ENCODE data around the gene MFSD6.

DNA sequence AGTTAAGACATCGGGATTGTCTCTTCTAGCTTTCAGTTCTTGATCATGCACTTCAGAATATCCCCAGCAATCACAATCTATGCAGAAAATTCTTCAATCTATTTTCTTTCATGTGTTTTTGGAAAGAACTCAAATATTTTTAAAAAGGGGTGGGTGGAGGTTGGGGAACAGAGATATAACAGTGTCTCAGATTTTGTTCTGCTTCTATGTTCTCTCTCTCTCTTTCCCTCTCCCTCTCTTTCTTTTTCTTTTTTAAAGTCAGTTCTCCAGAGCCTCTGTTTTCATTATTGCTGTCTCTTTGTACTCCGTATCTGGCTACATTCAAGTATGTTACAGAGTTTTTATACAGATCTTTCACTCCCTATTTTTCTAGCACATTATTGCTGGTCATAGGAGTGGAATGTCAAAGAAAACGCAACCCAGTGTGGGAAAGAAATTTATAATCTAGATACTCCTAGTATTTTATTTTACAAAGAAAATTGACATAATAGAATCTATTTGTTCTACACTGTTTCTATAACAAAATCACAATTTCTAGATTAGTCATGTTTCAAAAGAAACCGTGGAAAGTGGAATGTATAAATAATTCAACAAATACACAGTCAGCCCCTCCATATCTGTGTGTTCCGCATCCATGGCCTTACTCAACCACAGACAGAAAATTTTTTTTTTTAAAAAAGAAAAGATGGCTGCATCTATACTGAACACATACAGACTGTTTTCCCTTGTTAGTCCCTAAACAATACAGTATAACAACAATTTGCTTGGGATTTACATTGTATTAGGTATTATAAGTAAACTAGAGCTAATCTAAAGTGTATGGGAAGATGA, 137.6 kb downstream of the MFSD6 start:
- TF ChIP-seq, protein P1, sequence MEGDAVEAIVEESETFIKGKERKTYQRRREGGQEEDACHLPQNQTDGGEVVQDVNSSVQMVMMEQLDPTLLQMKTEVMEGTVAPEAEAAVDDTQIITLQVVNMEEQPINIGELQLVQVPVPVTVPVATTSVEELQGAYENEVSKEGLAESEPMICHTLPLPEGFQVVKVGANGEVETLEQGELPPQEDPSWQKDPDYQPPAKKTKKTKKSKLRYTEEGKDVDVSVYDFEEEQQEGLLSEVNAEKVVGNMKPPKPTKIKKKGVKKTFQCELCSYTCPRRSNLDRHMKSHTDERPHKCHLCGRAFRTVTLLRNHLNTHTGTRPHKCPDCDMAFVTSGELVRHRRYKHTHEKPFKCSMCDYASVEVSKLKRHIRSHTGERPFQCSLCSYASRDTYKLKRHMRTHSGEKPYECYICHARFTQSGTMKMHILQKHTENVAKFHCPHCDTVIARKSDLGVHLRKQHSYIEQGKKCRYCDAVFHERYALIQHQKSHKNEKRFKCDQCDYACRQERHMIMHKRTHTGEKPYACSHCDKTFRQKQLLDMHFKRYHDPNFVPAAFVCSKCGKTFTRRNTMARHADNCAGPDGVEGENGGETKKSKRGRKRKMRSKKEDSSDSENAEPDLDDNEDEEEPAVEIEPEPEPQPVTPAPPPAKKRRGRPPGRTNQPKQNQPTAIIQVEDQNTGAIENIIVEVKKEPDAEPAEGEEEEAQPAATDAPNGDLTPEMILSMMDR (IDR thresholded peaks at IDR 0.05): no peak
- TF ChIP-seq EP300 (IDR thresholded peaks at IDR 0.05; ENCODE audit: low read depth): no peak
